GM19043 (cell line): ENCODE data around the gene ROBO3.

Source experiments
- ATAC-seq: cut with Tn5 transposase; IDR thresholded peaks from one replicate; pipeline ENCODE4 v1.9.1; 2021; ENCODE audit warnings: low read depth; ENCODE audit not compliant: unreplicated experiment

The ROBO3 gene

GRCh38 chr11:124890151-124890550 lies 24.9 kb downstream of the ROBO3 start:
- ATAC-seq, result no peak

- no peak for ATAC-seq
These were observed 25.6 kb downstream of the ROBO3 start for GRCh38 chr11:124890683-124891372.

- no peak for ATAC-seq
These were observed 26.2 kb downstream of the ROBO3 start for GRCh38 chr11:124891373-124891861.

- no peak for ATAC-seq
These were observed 26.9 kb downstream of the ROBO3 start for GRCh38 chr11:124892146-124892545.

- ATAC-seq, result no peak
These were observed 27.7 kb downstream of the ROBO3 start for GRCh38 chr11:124892750-124893454.

GRCh38 chr11:124893781-124894401 lies 28.7 kb downstream of the ROBO3 start:
- ATAC-seq, result no peak

GRCh38 chr11:124894606-124895430 lies 29.6 kb downstream of the ROBO3 start:
- no peak for ATAC-seq

GRCh38 chr11:124895471-124895971 lies 30.3 kb downstream of the ROBO3 start:
- ATAC-seq, result no peak

- no peak for ATAC-seq
These were observed 31.0 kb downstream of the ROBO3 start for GRCh38 chr11:124896071-124896750.

GRCh38 chr11:124896821-124897391 lies 31.7 kb downstream of the ROBO3 start:
- ATAC-seq, result no peak

GRCh38 chr11:124897674-124898262 lies 32.5 kb downstream of the ROBO3 start, which contains the start of gene ROBO4:
TSS of gene ROBO4 (minus strand) at chr11:124897865. CDS start at chr11:124897795, 70 bp downstream.
- ATAC-seq, result no peak

- ATAC-seq, result no peak
These were observed 33.0 kb downstream of the ROBO3 start for GRCh38 chr11:124898263-124898680.

GRCh38 chr11:124898711-124899110 lies 33.5 kb downstream of the ROBO3 start:
- no peak for ATAC-seq

- ATAC-seq, result no peak
These were observed 34.3 kb downstream of the ROBO3 start for GRCh38 chr11:124899383-124900145.

- ATAC-seq, result no peak
These were observed 35.2 kb downstream of the ROBO3 start for GRCh38 chr11:124900464-124900863.

GRCh38 chr11:124902616-124903015 lies 37.4 kb downstream of the ROBO3 start:
- ATAC-seq, result no peak

GRCh38 chr11:124915541-124916369 lies 50.5 kb downstream of the ROBO3 start:
- ATAC-seq, result no peak

GRCh38 chr11:124916370-124916710 lies 51.1 kb downstream of the ROBO3 start:
- no peak for ATAC-seq
